HCT116 (cell line): ENCODE results near the gene DENND4C.

Experiments used
- CTCF ChIP-seq, 3 experiments: fragments of 200-600 bp in 1 of 3; sonication (generic) in 1 of 3; IDR thresholded peaks in 2 of 3; conservative IDR thresholded peaks in 1 of 3; 2 replicates each; pipeline ENCODE4 v1.5.1; 2012 to 2017; ENCODE audit warnings: low read depth in 2 of 3, low read length in 2 of 3, antibody characterized with exemption in 1 of 3, borderline replicate concordance in 1 of 3, control low read depth in 1 of 3, mild to moderate bottlenecking in 1 of 3, mixed read lengths in 1 of 3, mixed run types in 1 of 3, moderate library complexity in 1 of 3; ENCODE audit not compliant: insufficient read depth in 1 of 3
- EZH2 ChIP-seq: fragments of 200-600 bp; sonication (generic); IDR thresholded peaks from 2 replicates; pipeline ENCODE4 v1.6.1; 2017; ENCODE audit warnings: antibody characterized with exemption, mixed run types
- JUND ChIP-seq: IDR thresholded peaks from 2 replicates; pipeline ENCODE4 v1.6.1; 2012
- MAX ChIP-seq: IDR thresholded peaks from 2 replicates; pipeline ENCODE4 v1.6.1; 2012
- POLR2A ChIP-seq: IDR thresholded peaks from 2 replicates; pipeline ENCODE4 v1.7.0; 2011; ENCODE audit warnings: borderline replicate concordance; ENCODE audit not compliant: insufficient read depth, insufficient read length; ENCODE audit errors: extremely low read depth
- POLR2AphosphoS5 ChIP-seq: IDR thresholded peaks from 2 replicates; pipeline ENCODE4 v1.6.1; 2011; ENCODE audit warnings: mild to moderate bottlenecking, low read depth, low read length, moderate library complexity
- RAD21 ChIP-seq: IDR thresholded peaks from 2 replicates; pipeline ENCODE4 v1.6.1; 2012; ENCODE audit warnings: low read depth, mild to moderate bottlenecking
- REST ChIP-seq: IDR thresholded peaks from 2 replicates; pipeline ENCODE4 v1.6.1; 2012; ENCODE audit warnings: low read depth
- SIN3A ChIP-seq: IDR thresholded peaks from 2 replicates; pipeline ENCODE4 v1.6.1; 2012; ENCODE audit warnings: low read depth
- ZBTB33 ChIP-seq: IDR thresholded peaks from 2 replicates; pipeline ENCODE4 v1.6.1; 2011; ENCODE audit warnings: mild to moderate bottlenecking, low read length, moderate library complexity; ENCODE audit not compliant: insufficient replicate concordance; ENCODE audit errors: extremely low read depth

GRCh38 chr9:19303216-19303615 lies 72.7 kb downstream of the DENND4C start:
- TF ChIP-seq SIN3A (no peak), CTCF (IDR thresholded peaks at IDR 0.05 in 2 of 3, conservative IDR thresholded peaks at IDR 0.05 in 1 of 3; ENCODE audit: borderline replicate concordance in 1 of 3, insufficient read depth in 1 of 3, low read depth in 2 of 3, low read length in 2 of 3) (no peak), MAX (no peak), ZBTB33 (no peak), POLR2AphosphoS5 (no peak), RAD21 (no peak), REST (no peak), POLR2A (no peak), JUND (no peak), EZH2 (no peak)
